ENCODE data around the gene KRT14.

DNA sequence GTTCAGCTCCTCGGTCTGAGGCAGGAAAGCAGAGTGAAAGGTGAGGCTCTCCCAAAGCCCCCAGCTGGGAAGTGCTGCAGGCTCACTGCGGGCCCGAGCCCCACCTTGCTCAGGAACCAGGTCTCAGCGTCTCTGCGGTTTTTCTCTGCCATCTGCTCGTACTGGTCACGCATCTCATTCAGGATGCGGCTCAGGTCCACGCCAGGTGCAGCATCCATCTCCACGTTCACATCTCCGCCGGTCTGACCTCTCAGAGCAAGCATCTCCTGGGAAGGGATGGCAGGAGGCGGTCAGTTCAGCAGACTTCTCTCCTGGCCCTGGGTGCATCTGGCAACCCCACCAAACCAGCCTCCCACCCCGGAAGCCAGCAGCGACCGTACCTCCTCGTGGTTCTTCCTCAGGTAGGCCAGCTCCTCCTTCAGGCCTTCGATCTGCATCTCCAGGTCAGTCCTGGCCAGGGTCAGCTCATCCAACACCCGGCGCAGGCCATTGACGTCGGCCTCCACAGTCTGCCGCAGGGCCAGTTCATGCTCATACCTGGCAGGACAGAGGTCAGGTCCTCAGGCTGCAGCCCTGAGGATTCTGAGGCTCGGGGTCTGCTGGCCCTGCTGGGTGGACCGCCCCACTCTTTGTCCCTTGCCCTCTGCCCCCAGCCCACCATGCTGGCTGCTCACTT, 24.4 kb upstream of the KRT14 start:
- TF ChIP-seq CTCF (IDR thresholded peaks at IDR 0.05; ENCODE audit: extremely low read depth in 1 of 2, insufficient read depth in 1 of 2, low read depth in 1 of 2, low read length in 2 of 2): no peak
- no peak for TF ChIP-seq POLR2AphosphoS5 (IDR thresholded peaks at IDR 0.05; ENCODE audit: insufficient read depth, low read depth, low read length)
- no peak for TF ChIP-seq EZH2 (IDR thresholded peaks at IDR 0.05; ENCODE audit: borderline replicate concordance, low read depth, low read length, severe bottlenecking)
- TF ChIP-seq POLR2A (IDR thresholded peaks at IDR 0.05; ENCODE audit: low read depth, low read length): no peak
- no peak for TF ChIP-seq FOS (IDR thresholded peaks at IDR 0.05; ENCODE audit: borderline replicate concordance, insufficient read depth, low read length)
- no peak for TF ChIP-seq MAX (IDR thresholded peaks at IDR 0.05; ENCODE audit: insufficient read depth, insufficient read length)

Data from endothelial cell of umbilical vein (primary cell).